WI38 (cell line): Measurements from ENCODE around the gene STX5.
A peak's percentile ranks its signal among the peaks of the same experiment; 100 is the strongest.

Experiments
- H3K4me3 ChIP-seq: 2 replicates; pipeline ENCODE4 v1.5.1; 2011; ENCODE audit warnings: low read depth, mild to moderate bottlenecking, control low read depth, low read length
- TF ChIP-seq, protein P1 (sequence below): IDR thresholded peaks from 2 replicates; pipeline ENCODE4 v1.5.1; 2012; ENCODE audit warnings: low read depth, mild to moderate bottlenecking, control low read depth, low read length

Gene STX5

DNA sequence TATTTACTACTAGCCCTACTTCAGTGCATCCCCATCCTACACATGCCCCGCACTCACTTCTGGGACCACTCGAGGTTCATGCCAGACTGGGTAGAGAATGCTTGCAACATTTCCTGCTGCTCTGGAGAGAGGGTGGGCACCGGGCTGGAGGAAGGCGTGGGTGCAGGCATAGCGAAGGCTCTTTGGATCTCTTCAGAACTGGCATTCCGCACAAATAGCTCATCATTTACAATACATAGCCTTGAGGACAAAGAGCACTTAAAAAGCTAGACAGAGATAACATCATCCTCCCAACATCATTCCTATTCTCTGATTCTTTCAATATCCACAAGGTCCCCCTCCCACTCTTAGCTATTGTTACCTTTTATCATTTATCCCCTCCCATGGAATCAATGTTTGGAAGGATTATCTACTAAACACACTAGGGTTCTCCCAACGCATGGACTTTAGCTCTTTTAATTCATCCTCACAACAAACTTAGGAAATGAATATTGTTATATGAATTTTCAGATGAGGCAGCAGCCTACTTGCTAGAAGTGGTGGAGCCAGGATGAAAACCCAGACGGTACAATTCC is 37.6 kb downstream of the STX5 start:
- H3K4me3 ChIP-seq, result no peak overlapping the region
- TF ChIP-seq, protein P1, sequence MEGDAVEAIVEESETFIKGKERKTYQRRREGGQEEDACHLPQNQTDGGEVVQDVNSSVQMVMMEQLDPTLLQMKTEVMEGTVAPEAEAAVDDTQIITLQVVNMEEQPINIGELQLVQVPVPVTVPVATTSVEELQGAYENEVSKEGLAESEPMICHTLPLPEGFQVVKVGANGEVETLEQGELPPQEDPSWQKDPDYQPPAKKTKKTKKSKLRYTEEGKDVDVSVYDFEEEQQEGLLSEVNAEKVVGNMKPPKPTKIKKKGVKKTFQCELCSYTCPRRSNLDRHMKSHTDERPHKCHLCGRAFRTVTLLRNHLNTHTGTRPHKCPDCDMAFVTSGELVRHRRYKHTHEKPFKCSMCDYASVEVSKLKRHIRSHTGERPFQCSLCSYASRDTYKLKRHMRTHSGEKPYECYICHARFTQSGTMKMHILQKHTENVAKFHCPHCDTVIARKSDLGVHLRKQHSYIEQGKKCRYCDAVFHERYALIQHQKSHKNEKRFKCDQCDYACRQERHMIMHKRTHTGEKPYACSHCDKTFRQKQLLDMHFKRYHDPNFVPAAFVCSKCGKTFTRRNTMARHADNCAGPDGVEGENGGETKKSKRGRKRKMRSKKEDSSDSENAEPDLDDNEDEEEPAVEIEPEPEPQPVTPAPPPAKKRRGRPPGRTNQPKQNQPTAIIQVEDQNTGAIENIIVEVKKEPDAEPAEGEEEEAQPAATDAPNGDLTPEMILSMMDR, result no peak

DNA sequence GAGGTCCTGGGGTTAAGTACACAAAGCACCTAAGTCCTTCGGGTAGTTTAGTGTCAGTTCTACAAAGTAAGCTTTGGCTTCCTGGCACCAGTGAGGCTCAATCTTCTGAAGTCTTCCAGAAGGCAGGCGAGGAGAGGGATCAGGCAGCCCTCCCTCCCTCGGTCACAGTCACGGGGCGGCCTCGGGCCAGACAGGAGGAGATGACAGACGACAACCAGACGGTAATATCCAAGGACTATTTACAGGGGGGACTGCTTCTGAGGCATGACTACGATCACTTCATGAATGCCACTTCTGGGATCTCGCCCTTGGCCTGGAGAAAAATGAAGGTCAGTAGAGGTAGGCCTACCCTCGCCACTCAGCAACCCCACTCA is 39.7 kb downstream of the STX5 start:
- TF ChIP-seq, protein P1, result no peak
- peak overlapping the region; percentile 83; the same call in 1 of the 2 replicates for H3K4me3 ChIP-seq

DNA sequence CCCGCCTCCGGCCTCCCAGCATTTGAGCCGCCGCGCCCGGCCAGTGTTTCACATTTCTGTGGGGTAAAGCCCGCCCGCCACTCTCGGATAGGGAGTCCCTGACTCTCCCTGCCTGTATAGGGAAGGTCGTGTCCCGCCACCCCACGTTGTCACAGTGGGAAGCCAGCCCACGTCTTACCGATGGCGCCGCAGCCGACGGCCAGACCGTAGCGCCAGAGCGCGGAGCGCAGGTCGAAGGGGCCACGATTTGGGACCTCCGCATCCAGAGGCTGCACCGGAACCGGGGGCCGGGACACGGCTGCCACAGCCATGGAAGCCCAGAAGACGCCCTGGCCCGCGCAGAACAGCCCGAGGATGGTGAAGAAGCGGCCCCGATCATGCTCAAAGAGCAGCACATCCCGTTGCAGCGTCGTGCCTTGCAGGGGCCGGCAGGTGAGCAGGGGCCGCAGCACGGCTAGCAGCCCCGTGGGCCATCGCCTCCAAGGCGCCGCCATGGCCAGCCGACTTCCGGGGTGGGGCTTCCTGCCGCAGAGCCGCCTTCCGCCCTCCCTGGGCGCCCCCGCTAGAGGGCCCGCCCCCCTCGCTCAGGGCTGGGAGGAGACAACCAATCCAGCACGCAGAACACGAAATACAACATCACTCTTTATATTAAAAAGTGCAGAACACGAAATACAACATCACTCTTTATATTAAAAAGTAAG is 40.2 kb downstream of the STX5 start, which contains the start of gene TMEM223:
TSS of gene TMEM223 (minus strand) at position 506 of the 701 bp plus-strand sequence. CDS start at position 494, 12 bp downstream.
- TF ChIP-seq, protein P1, result no peak

DNA sequence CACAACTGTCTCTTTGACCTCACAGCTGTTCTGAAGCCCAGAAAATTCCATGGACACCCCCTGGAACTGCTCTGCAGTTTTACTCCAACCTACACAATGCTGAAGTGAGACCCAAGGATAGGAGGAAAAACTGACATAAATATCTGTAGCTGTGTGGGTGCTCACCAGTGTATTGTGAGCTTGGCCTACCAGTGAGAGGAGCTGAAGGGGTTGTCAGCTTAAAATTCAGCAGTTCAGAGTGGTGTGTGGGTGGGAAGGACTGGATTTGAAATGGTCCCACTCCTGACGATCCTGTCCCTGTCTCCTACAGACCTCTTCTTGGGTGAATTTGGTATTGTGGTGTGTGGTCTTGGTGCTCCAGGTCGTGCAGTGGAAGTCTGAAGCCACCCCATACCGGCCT is 42.3 kb downstream of the STX5 start:
- H3K4me3 ChIP-seq, result no peak overlapping the region
- TF ChIP-seq, protein P1, result no peak

More for the DNA sequence above, 40.2 kb downstream of the STX5 start, which contains the start of gene TMEM223:
- peak within 1 kb of the TSS; percentile 83 for H3K4me3 ChIP-seq

DNA sequence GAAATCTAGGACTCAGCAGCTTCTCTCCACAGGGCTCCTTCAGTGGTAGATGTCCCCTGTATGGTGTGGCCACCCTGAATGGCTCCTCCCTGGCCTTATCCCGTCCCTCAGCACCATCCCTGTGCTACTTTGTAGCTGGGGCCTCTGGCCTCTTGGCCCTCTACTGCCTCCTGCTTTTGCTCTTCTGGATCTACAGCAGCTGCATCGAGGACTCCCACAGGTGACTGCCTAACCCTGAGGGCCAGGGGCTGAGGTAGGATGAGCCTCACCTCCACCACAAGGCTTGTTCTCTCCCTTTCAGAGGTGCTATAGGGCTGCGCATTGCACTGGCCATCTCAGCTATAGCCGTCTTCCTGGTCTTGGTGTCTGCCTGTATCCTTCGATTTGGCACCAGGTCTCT is 42.9 kb downstream of the STX5 start:
- TF ChIP-seq, protein P1, result no peak
- no peak overlapping the region for H3K4me3 ChIP-seq

DNA sequence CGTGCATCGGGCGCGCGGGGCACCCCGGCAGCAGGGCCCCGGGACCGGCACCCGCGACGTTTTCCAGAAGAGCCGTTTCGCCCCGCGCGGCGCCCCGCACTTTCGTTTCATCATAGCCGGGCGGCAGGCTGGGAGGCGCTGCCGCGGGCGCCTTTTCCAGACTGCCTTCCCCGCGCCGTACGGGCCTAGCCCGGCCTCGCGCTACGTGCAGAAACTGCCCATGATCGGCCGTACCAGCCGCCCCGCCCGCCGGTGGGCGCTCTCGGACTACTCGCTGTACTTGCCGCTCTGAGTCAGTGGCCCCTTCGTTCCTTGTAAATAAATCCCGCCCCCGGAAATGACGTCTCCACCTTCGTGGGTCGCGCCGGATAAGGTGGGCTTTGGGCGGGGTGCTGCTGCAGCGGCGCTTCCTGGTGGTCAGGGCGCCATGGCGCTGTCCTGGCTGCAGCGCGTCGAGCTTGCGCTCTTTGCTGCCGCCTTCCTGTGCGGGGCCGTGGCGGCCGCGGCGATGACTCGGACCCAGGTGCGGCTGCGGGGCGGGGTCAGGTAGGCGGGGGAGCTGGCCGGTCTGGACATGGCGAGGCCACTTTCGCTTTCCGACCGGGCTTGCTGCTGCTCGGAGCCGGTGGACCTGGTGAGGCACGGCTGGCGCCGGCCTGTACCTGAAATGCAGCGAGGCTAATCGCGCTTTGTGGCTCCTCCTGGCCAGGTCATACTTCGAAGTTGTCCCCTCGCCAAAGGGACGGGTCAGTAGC is 44.7 kb downstream of the STX5 start, which contains the start of gene TMEM179B:
TSS of gene TMEM179B (plus strand) at position 398 of the 755 bp plus-strand sequence. CDS start at position 428, 30 bp downstream.
- peak within 1 kb of the TSS; percentile 76 for H3K4me3 ChIP-seq
- TF ChIP-seq, protein P1, result peak; percentile 82
